Thoracic aorta (tissue), 2 donors: ENCODE results near the gene USP49. TPM values are rescaled to one million over a fixed set of nuclear protein-coding genes. Genes with fewer than 3 reads are reported as not detected.

ENCODE experiments used
- ATAC-seq: fragments of 150-250 bp; one replicate; pipeline ENCODE4 v1.8.0; 2017; ENCODE audit warnings: low read depth; ENCODE audit not compliant: insufficient number of reproducible peaks, low FRiP score
- DNase-seq: peaks from one replicate; pipeline ENCODE4 v3.0.0-alpha.2; 2020; ENCODE audit warnings: low spot score
- H3K27ac ChIP-seq, 2 donors: fragments of 200-600 bp; sonication (generic); 1 replicate in 1 of 2; 2 replicates in 1 of 2; pipeline ENCODE4 v1.5.1; 2016; ENCODE audit warnings: mild to moderate bottlenecking in 2 of 2, moderate library complexity in 2 of 2
- H3K27me3 ChIP-seq: fragments of 200-600 bp; sonication (generic); replicated peaks from 2 replicates; pipeline ENCODE4 v1.6.0; 2016; ENCODE audit warnings: mild to moderate bottlenecking; ENCODE audit not compliant: insufficient read depth
- H3K36me3 ChIP-seq: fragments of 200-600 bp; sonication (generic); one replicate; pipeline ENCODE4 v1.5.1; 2016
- H3K4me1 ChIP-seq, 2 donors: fragments of 200-600 bp; sonication (generic); 1 replicate in 1 of 2; 2 replicates in 1 of 2; pipeline versions ENCODE4 v1.5.1 to v1.6.0; 2016; ENCODE audit warnings: low read depth in 2 of 2, mild to moderate bottlenecking in 1 of 2; ENCODE audit not compliant: control insufficient read depth in 1 of 2
- H3K4me3 ChIP-seq: fragments of 200-600 bp; sonication (generic); 2 replicates; pipeline ENCODE4 v1.5.1; 2016; ENCODE audit warnings: mild to moderate bottlenecking
- H3K9me3 ChIP-seq: fragments of 200-600 bp; sonication (generic); 2 replicates; pipeline ENCODE4 v1.5.1; 2016
- CTCF ChIP-seq: fragments of 200-600 bp; sonication (generic); IDR thresholded peaks from one replicate; pipeline ENCODE4 v1.5.1; 2019; ENCODE audit warnings: antibody characterized with exemption
- total RNA-seq, 2 donors: library from RNA; depleted of rRNA; stranded (reverse); fragments of >200 nt; gene quantifications; one replicate each; pipeline versions ENCODE4 v1.1.0 to v1.2.3, GENCODE V29; 2016

USP49 gene
- total RNA-seq, 2 donors from 2014 or later, result 3.3 to 3.8 TPM

GRCh38 chr6:41801380-41801779 lies 93.8 kb downstream of the USP49 start:
- H3K36me3 ChIP-seq, result peaks cover 2% of the 10 kb centered on the region
- no peaks in the 10 kb centered on the region for H3K4me1 ChIP-seq

GRCh38 chr6:41799559-41799911 lies 95.6 kb downstream of the USP49 start:
- Histone ChIP-seq H3K9me3 (no peaks in the 10 kb centered on the region), H3K27me3 (no peaks in the 10 kb centered on the region), H3K27ac (no peak overlapping the region), H3K4me3 (no peak overlapping the region), H3K4me1 (no peaks in the 10 kb centered on the region), H3K36me3 (peaks cover 3% of the 10 kb centered on the region)
- DNase-seq, result no peak
- TF ChIP-seq CTCF, result no peak
- no peak for ATAC-seq

More at GRCh38 chr6:41801380-41801779, 93.8 kb downstream of the USP49 start:
- TF ChIP-seq CTCF, result no peak
- H3K9me3 ChIP-seq, result no peaks in the 10 kb centered on the region
- H3K4me3 ChIP-seq, result no peak overlapping the region
- no peaks in the 10 kb centered on the region for H3K27me3 ChIP-seq
- DNase-seq, result no peak
- H3K27ac ChIP-seq, result no peak overlapping the region
- no peak for ATAC-seq

GRCh38 chr6:41798901-41799558 lies 96.1 kb downstream of the USP49 start:
- peaks cover 3% of the 10 kb centered on the region for H3K36me3 ChIP-seq
- no peak overlapping the region for H3K27ac ChIP-seq
- no peak for DNase-seq
- no peak for TF ChIP-seq CTCF
- H3K4me1 ChIP-seq, result no peaks in the 10 kb centered on the region
- no peak for ATAC-seq
- H3K9me3 ChIP-seq, result no peaks in the 10 kb centered on the region
- H3K27me3 ChIP-seq, result no peaks in the 10 kb centered on the region
- no peak overlapping the region for H3K4me3 ChIP-seq

GRCh38 chr6:41796474-41796873 lies 98.7 kb downstream of the USP49 start:
- ATAC-seq, result no peak

GRCh38 chr6:41791984-41792383 lies 103.2 kb downstream of the USP49 start:
- TF ChIP-seq CTCF, result no peak
- peaks cover 16% of the 10 kb centered on the region for H3K36me3 ChIP-seq
- H3K4me3 ChIP-seq, result no peak overlapping the region
- H3K27me3 ChIP-seq, result no peaks in the 10 kb centered on the region
- DNase-seq (no peak), ATAC-seq (no peak)
- no peak overlapping the region for H3K27ac ChIP-seq
- H3K9me3 ChIP-seq, result no peaks in the 10 kb centered on the region
- H3K4me1 ChIP-seq, result peaks cover 5 to 14% of the 10 kb centered on the region in 2 donors

More at GRCh38 chr6:41796474-41796873, 98.7 kb downstream of the USP49 start:
- no peak for DNase-seq
- no peaks in the 10 kb centered on the region for H3K27me3 ChIP-seq
- no peaks in the 10 kb centered on the region for H3K4me1 ChIP-seq
- no peak overlapping the region for H3K4me3 ChIP-seq
- no peaks in the 10 kb centered on the region for H3K9me3 ChIP-seq
- peaks cover 9% of the 10 kb centered on the region for H3K36me3 ChIP-seq
- no peak for TF ChIP-seq CTCF
- no peak overlapping the region for H3K27ac ChIP-seq
